HepG2 (cell line): ENCODE results near the gene ZNF814. TPM values are rescaled to one million over a fixed set of nuclear protein-coding genes. Genes with fewer than 3 reads are reported as not detected.

ENCODE experiments used
- ATAC-seq: fragments of 200-7000 bp; cut with Tn5 transposase; 3 replicates; pipeline ENCODE4 v1.9.1; 2020; ENCODE audit warnings: mild to moderate bottlenecking, moderate library complexity
- BruUV-seq: library from RNA; stranded (reverse); fragments of 400-500 nt; replicated peaks from 2 replicates; lab custom pipeline; 2021; lab: Mats Ljungman, UMichigan
- CTCF ChIA-PET: fragments of 300-600 bp; formaldehyde crosslinking; extraction: SDS; loops from one replicate; lab custom pipeline; 2021; ENCODE audit warnings: low total read pairs, inconsistent platforms, low intra/inter-chr PET ratio; lab: Yijun Ruan, JAX
- POLR2A ChIA-PET: fragments of 350-600 bp; sonication (Branson Sonifier 250); formaldehyde crosslinking; loops from one replicate; lab custom pipeline; 2020; ENCODE audit warnings: antibody characterized with exemption, inconsistent platforms; lab: Yijun Ruan, JAX
- DNase-seq: peaks from one replicate; pipeline ENCODE4 v3.0.0-alpha.2; 2015; ENCODE audit warnings: low spot score
- FAIRE-seq: peaks from 3 replicates; lab custom pipeline; 2011; peaks lifted over from hg19 to GRCh38; lab: Jason Lieb, UNC
- H2AFZ ChIP-seq: one replicate; pipeline ENCODE4 v1.6.1; 2011; ENCODE audit warnings: low read length, inconsistent platforms
- H3K27ac ChIP-seq: fragments of 300-600 bp; 3 replicates; pipeline ENCODE4 v1.8.0; 2011; ENCODE audit warnings: mixed run types, mild to moderate bottlenecking, mixed read lengths, low read length, inconsistent platforms; ENCODE audit not compliant: insufficient read depth; ENCODE audit errors: extremely low read length
- H3K27me3 ChIP-seq, 2 experiments: fragments of 200-600 bp in 1 of 2; 2 replicates in 1 of 2; 3 replicates in 1 of 2; pipeline versions ENCODE4 v1.6.0 to v1.8.0; 2011; ENCODE audit warnings: low read length in 2 of 2, mild to moderate bottlenecking in 2 of 2, moderate library complexity in 2 of 2, inconsistent platforms in 1 of 2; ENCODE audit not compliant: insufficient read depth in 2 of 2, control insufficient read depth in 1 of 2
- H3K36me3 ChIP-seq, 2 experiments: fragments of 200-600 bp in 1 of 2; replicated peaks in 1 of 2; 2 replicates in 1 of 2; 3 replicates in 1 of 2; pipeline versions ENCODE4 v1.5.1 to v1.8.0; 2011; ENCODE audit warnings: low read length in 2 of 2, inconsistent platforms in 1 of 2; ENCODE audit not compliant: insufficient read depth in 2 of 2, control insufficient read depth in 1 of 2
- H3K4me1 ChIP-seq: 2 replicates; pipeline ENCODE4 v1.5.1; 2012; ENCODE audit warnings: low read length, inconsistent platforms; ENCODE audit not compliant: insufficient read depth
- H3K4me2 ChIP-seq: 2 replicates; pipeline ENCODE4 v1.6.0; 2011; ENCODE audit warnings: low read depth, low read length, inconsistent platforms
- H3K4me3 ChIP-seq, 3 experiments: fragments of 200-600 bp in 1 of 3; sonication (generic), shearing (Covaris generic) in 1 of 3; replicated peaks in 1 of 3; 2 replicates each; pipeline ENCODE4 v1.5.1; 2011 to 2016; ENCODE audit warnings: low read length in 3 of 3, inconsistent platforms in 2 of 3, low read depth in 2 of 3, mild to moderate bottlenecking in 2 of 3, control low read depth in 1 of 3, mixed read lengths in 1 of 3; ENCODE audit not compliant: insufficient read depth in 1 of 3
- H3K79me2 ChIP-seq: one replicate; pipeline ENCODE4 v1.6.1; 2011; ENCODE audit warnings: low read length, inconsistent platforms; ENCODE audit not compliant: insufficient read depth
- H3K9ac ChIP-seq: 2 replicates; pipeline ENCODE4 v1.6.0; 2011; ENCODE audit warnings: mild to moderate bottlenecking, low read depth, low read length, inconsistent platforms; ENCODE audit not compliant: insufficient read depth
- H3K9me3 ChIP-seq: 2 replicates; pipeline ENCODE4 v1.5.1; 2012; ENCODE audit warnings: mild to moderate bottlenecking, low read length
- H4K20me1 ChIP-seq: 2 replicates; pipeline ENCODE4 v1.6.0; 2011; ENCODE audit warnings: inconsistent platforms, mild to moderate bottlenecking, low read length, moderate library complexity; ENCODE audit not compliant: insufficient read depth
- HMG20B ChIP-seq: conservative IDR thresholded peaks from 2 replicates; pipeline ENCODE4 v1.6.1; 2016; ENCODE audit warnings: missing genetic modification reagents, missing compliant biosample characterization
- KDM5A ChIP-seq: fragments of 200-600 bp; sonication (generic); IDR thresholded peaks from 2 replicates; pipeline ENCODE4 v1.7.0; 2018; ENCODE audit warnings: antibody characterized with exemption, mild to moderate bottlenecking, low read length, borderline replicate concordance
- MED8 ChIP-seq: sonication (generic); formaldehyde crosslinking; IDR thresholded peaks from 2 replicates; pipeline ENCODE4 v1.8.1; 2023; ENCODE audit warnings: mild to moderate bottlenecking, missing genetic modification reagents; ENCODE audit not compliant: insufficient replicate concordance
- PITX1 ChIP-seq: sonication (generic); formaldehyde crosslinking; IDR thresholded peaks from 2 replicates; pipeline ENCODE4 v1.5.1; 2020; ENCODE audit warnings: mild to moderate bottlenecking, missing genetic modification reagents
- USF2 ChIP-seq, 2 experiments: sonication (generic) in 1 of 2; formaldehyde crosslinking in 1 of 2; IDR thresholded peaks; 2 replicates each; pipeline versions ENCODE4 v1.5.1 to v1.6.1; 2011 to 2020; ENCODE audit warnings: borderline replicate concordance in 1 of 2, low read depth in 1 of 2, low read length in 1 of 2, mild to moderate bottlenecking in 1 of 2, missing genetic modification reagents in 1 of 2, moderate library complexity in 1 of 2
- WGBS: methylation state at CpG from one replicate; pipeline ENCODE4 v1.1.6; 2017; ENCODE audit warnings: low lambda C conversion rate; 5-methylcytosine and 5-hydroxymethylcytosine counted together
- in situ Hi-C: cut with HindIII; loops from 2 replicates; pipeline ENCODE4 v1.10.0; 2017; ENCODE audit warnings: low pct_unique_long_range_greater_than_20kb; ENCODE audit not compliant: extremely low pct_ligation_motif_present
- intact Hi-C: fragments of 100-400 bp; cut with micrococcal nuclease; formaldehyde crosslinking; loops from one replicate; pipeline ENCODE4 v1.10.0; 2022; ENCODE audit not compliant: unreplicated experiment
- polyA plus RNA-seq, 8 experiments: library from polyadenylated mRNA; depleted of rRNA in 3 of 8; stranded (reverse) in 7 of 8; unstranded in 1 of 8; fragments of >200 nt; fragmentation: Illumina TruSeq in 4 of 8; extraction: Trizol in 4 of 8; gene quantifications; 2 replicates each; pipeline versions ENCODE4 v1.2.1 to v1.2.3, GENCODE V29; 2011 to 2016; ENCODE audit warnings: low read depth in 4 of 8, missing spikeins in 1 of 8, mixed read lengths in 1 of 8; ENCODE audit not compliant: insufficient read depth in 1 of 8
- total RNA-seq, 5 experiments: library from RNA; depleted of rRNA; stranded (reverse); fragments of >200 nt; fragmentation: Illumina TruSeq; extraction: Trizol; gene quantifications; 2 replicates each; pipeline ENCODE4 v1.2.3, GENCODE V29; 2016; ENCODE audit warnings: low read depth in 1 of 5

The ZNF814 gene
- total and polyA plus RNA-seq, 2 of the 13 experiments (the other 11 are each of a cell fraction or from before 2014, with no cell fraction given): 2.5 to 3.4 TPM

GRCh38 chr19:57800696-57801095 is 88.1 kb downstream of the ZNF814 start:
- intact Hi-C loops: no loop called here
- in situ Hi-C loops: no loop called here
- 96% methylated on average over 5 of the region's 5 CpGs for WGBS
- no peak overlapping the region for H3K27ac ChIP-seq
- no peaks in the 10 kb centered on the region for H4K20me1 ChIP-seq
- peaks cover 2 to 3% of the 10 kb centered on the region in 2 experiments; a peak in 2 of 5 replicates for H3K36me3 ChIP-seq
- TF ChIP-seq HMG20B (CRISPR knock-in tag) (no peak), USF2 (IDR thresholded peaks at IDR 0.05; ENCODE audit: low read depth, low read length) (no peak), USF2 (CRISPR knock-in tag; IDR thresholded peaks at IDR 0.05; ENCODE audit: borderline replicate concordance) (no peak), PITX1 (no peak), MED8 (CRISPR knock-in tag) (no peak), KDM5A (no peak)
- no peak overlapping the region for H2AFZ ChIP-seq
- no peaks in the 10 kb centered on the region for H3K79me2 ChIP-seq
- BruUV-seq: no TSS peak
- peaks cover 6% of the 10 kb centered on the region; the same call in 1 of the 2 replicates for H3K4me1 ChIP-seq
- no peak for ATAC-seq
- ChIA-PET CTCF (no interaction called here), POLR2A (interaction anchor here (1.3 kb wide), 1 partner anchor 14 kb away, joined by 4 read pairs; the partner anchor contains the start of gene ZNF552)
- no peaks in the 10 kb centered on the region for H3K9me3 ChIP-seq
- H3K27me3 ChIP-seq: no peaks in the 10 kb centered on the region
- no peak for FAIRE-seq
- H3K4me3 ChIP-seq: no peak overlapping the region
- no peak overlapping the region for H3K4me2 ChIP-seq
- H3K9ac ChIP-seq: no peak overlapping the region
- DNase-seq: no peak

Other genes with a start within 250 kb of the ZNF814 start
- gene ZSCAN4, start 220.1 kb downstream of the ZNF814 start, total RNA-seq (2016; rRNA removed; fragmentation: Illumina TruSeq; extraction: Trizol): 0.56 and 0.60 TPM in 2 replicates
- 0.68 and 0.73 TPM in 2 replicates for gene ZSCAN4, start 220.1 kb downstream of the ZNF814 start, polyA plus RNA-seq (2011; rRNA removed)
- gene ZNF551, start 207.1 kb downstream of the ZNF814 start, total RNA-seq (2016; rRNA removed; fragmentation: Illumina TruSeq; extraction: Trizol): 14.2 and 23.1 TPM in 2 replicates
- 3.3 and 4.8 TPM in 2 replicates for gene ZNF551, start 207.1 kb downstream of the ZNF814 start, polyA plus RNA-seq (2011; rRNA removed)
- gene ZNF154, start 179.8 kb downstream of the ZNF814 start, total RNA-seq (2016; rRNA removed; fragmentation: Illumina TruSeq; extraction: Trizol): not detected in 2 replicates
- gene ZNF154, start 179.8 kb downstream of the ZNF814 start, polyA plus RNA-seq (2011; rRNA removed): not detected in 2 replicates
- not detected in 2 replicates for gene ZNF671, start 161.4 kb downstream of the ZNF814 start, total RNA-seq (2016; rRNA removed; fragmentation: Illumina TruSeq; extraction: Trizol)
- gene ZNF671, start 161.4 kb downstream of the ZNF814 start, polyA plus RNA-seq (2011; rRNA removed): not detected in 2 replicates
- gene ZNF776, start 142.2 kb downstream of the ZNF814 start, total RNA-seq (2016; rRNA removed; fragmentation: Illumina TruSeq; extraction: Trizol): 15.6 and 16.9 TPM in 2 replicates
- 7.6 and 8.2 TPM in 2 replicates for gene ZNF776, start 142.2 kb downstream of the ZNF814 start, polyA plus RNA-seq (2011; rRNA removed)
- 2.1 and 3.4 TPM in 2 replicates for gene ZNF586, start 119.4 kb downstream of the ZNF814 start, total RNA-seq (2016; rRNA removed; fragmentation: Illumina TruSeq; extraction: Trizol)
- gene ZNF586, start 119.4 kb downstream of the ZNF814 start, polyA plus RNA-seq (2011; rRNA removed): 0.50 and 0.89 TPM in 2 replicates
- 16.3 and 16.6 TPM in 2 replicates for gene ZNF552, start 74.1 kb downstream of the ZNF814 start, total RNA-seq (2016; rRNA removed; fragmentation: Illumina TruSeq; extraction: Trizol)
- gene ZNF552, start 74.1 kb downstream of the ZNF814 start, polyA plus RNA-seq (2011; rRNA removed): 8.1 and 11.7 TPM in 2 replicates
- 29.9 and 33.6 TPM in 2 replicates for gene ZNF587B, start 58.7 kb downstream of the ZNF814 start, total RNA-seq (2016; rRNA removed; fragmentation: Illumina TruSeq; extraction: Trizol)
- gene ZNF587B, start 58.7 kb downstream of the ZNF814 start, polyA plus RNA-seq (2011; rRNA removed): 4.3 and 5.2 TPM in 2 replicates
- gene ZNF587, start 39.2 kb downstream of the ZNF814 start, total RNA-seq (2016; rRNA removed; fragmentation: Illumina TruSeq; extraction: Trizol): 17.5 and 22.9 TPM in 2 replicates
- 8.7 and 12.6 TPM in 2 replicates for gene ZNF587, start 39.2 kb downstream of the ZNF814 start, polyA plus RNA-seq (2011; rRNA removed)
- 13.7 and 14.1 TPM in 2 replicates for gene ZNF417, start 27.6 kb upstream of the ZNF814 start, total RNA-seq (2016; rRNA removed; fragmentation: Illumina TruSeq; extraction: Trizol)
- 2.9 and 3.2 TPM in 2 replicates for gene ZNF417, start 27.6 kb upstream of the ZNF814 start, polyA plus RNA-seq (2011; rRNA removed)
- 0.27 TPM in 1 of 2 replicates, not detected in the other for gene ZNF418, start 46.4 kb upstream of the ZNF814 start, total RNA-seq (2016; rRNA removed; fragmentation: Illumina TruSeq; extraction: Trizol)
- 0.03 and 0.07 TPM in 2 replicates for gene ZNF418, start 46.4 kb upstream of the ZNF814 start, polyA plus RNA-seq (2011; rRNA removed)
- gene ZNF256, start 58.7 kb upstream of the ZNF814 start, total RNA-seq (2016; rRNA removed; fragmentation: Illumina TruSeq; extraction: Trizol): 6.0 and 6.7 TPM in 2 replicates
- gene ZNF256, start 58.7 kb upstream of the ZNF814 start, polyA plus RNA-seq (2011; rRNA removed): 3.1 and 3.8 TPM in 2 replicates
- gene C19orf18, start 85.5 kb upstream of the ZNF814 start, total RNA-seq (2016; rRNA removed; fragmentation: Illumina TruSeq; extraction: Trizol): 0.22 and 0.38 TPM in 2 replicates
- gene C19orf18, start 85.5 kb upstream of the ZNF814 start, polyA plus RNA-seq (2011; rRNA removed): 0.55 and 0.56 TPM in 2 replicates
- 8.4 and 14.8 TPM in 2 replicates for gene ZNF606, start 113.8 kb upstream of the ZNF814 start, total RNA-seq (2016; rRNA removed; fragmentation: Illumina TruSeq; extraction: Trizol)
- gene ZNF606, start 113.8 kb upstream of the ZNF814 start, polyA plus RNA-seq (2011; rRNA removed): 4.2 and 5.2 TPM in 2 replicates
- gene ZSCAN1, start 145.0 kb upstream of the ZNF814 start, total RNA-seq (2016; rRNA removed; fragmentation: Illumina TruSeq; extraction: Trizol): not detected in 2 replicates
- not detected in 2 replicates for gene ZSCAN1, start 145.0 kb upstream of the ZNF814 start, polyA plus RNA-seq (2011; rRNA removed)
- gene ZNF135, start 170.2 kb upstream of the ZNF814 start, total RNA-seq (2016; rRNA removed; fragmentation: Illumina TruSeq; extraction: Trizol): not detected in 2 replicates
- gene ZNF135, start 170.2 kb upstream of the ZNF814 start, polyA plus RNA-seq (2011; rRNA removed): not detected in 2 replicates
- gene ZSCAN18, start 209.2 kb upstream of the ZNF814 start, total RNA-seq (2016; rRNA removed; fragmentation: Illumina TruSeq; extraction: Trizol): not detected in 2 replicates
- 0.10 TPM in 1 of 2 replicates, not detected in the other for gene ZSCAN18, start 209.2 kb upstream of the ZNF814 start, polyA plus RNA-seq (2011; rRNA removed)